H9 (cell line): Measurements from ENCODE around the gene PTRHD1. TPM values are rescaled to one million over a fixed set of nuclear protein-coding genes. Genes with fewer than 3 reads are reported as not detected.

Experiments
- DNase-seq: peaks from one replicate; pipeline ENCODE4 v3.0.0-alpha.2; 2017
- H2AFZ ChIP-seq: one replicate; pipeline ENCODE4 v1.6.1; 2013; ENCODE audit warnings: mild to moderate bottlenecking, low read length, control low read depth, moderate library complexity
- H2AK5ac ChIP-seq: 2 replicates; pipeline ENCODE4 v1.6.1; 2013; ENCODE audit warnings: low read length, control low read depth, mixed read lengths; ENCODE audit not compliant: insufficient read length
- H2BK120ac ChIP-seq: one replicate; pipeline ENCODE4 v1.6.1; 2013; ENCODE audit warnings: low read depth, mild to moderate bottlenecking, low read length, control low read depth, inconsistent platforms; ENCODE audit not compliant: poor library complexity, severe bottlenecking
- H2BK12ac ChIP-seq: 2 replicates; pipeline ENCODE4 v1.6.1; 2013; ENCODE audit warnings: low read length, control low read depth, mixed read lengths, low read depth; ENCODE audit not compliant: insufficient read length
- H2BK15ac ChIP-seq: 2 replicates; pipeline ENCODE4 v1.6.1; 2013; ENCODE audit warnings: low read depth, low read length, control low read depth
- H2BK20ac ChIP-seq: one replicate; pipeline ENCODE4 v1.6.1; 2013; ENCODE audit warnings: low read depth, mild to moderate bottlenecking, low read length, control low read depth, inconsistent platforms; ENCODE audit not compliant: poor library complexity, severe bottlenecking
- H2BK5ac ChIP-seq: 2 replicates; pipeline ENCODE4 v1.6.1; 2013; ENCODE audit warnings: low read length, control low read depth, mixed read lengths; ENCODE audit not compliant: insufficient read length
- H3K14ac ChIP-seq: 2 replicates; pipeline ENCODE4 v1.6.1; 2013; ENCODE audit warnings: low read length, control low read depth; ENCODE audit not compliant: insufficient read depth
- H3K18ac ChIP-seq: 2 replicates; pipeline ENCODE4 v1.6.1; 2013; ENCODE audit warnings: low read depth, mild to moderate bottlenecking, mixed read lengths, low read length, control low read depth; ENCODE audit not compliant: insufficient read length
- H3K23ac ChIP-seq: 2 replicates; pipeline ENCODE4 v1.6.1; 2013; ENCODE audit warnings: low read length, control low read depth, mixed read lengths, low read depth; ENCODE audit not compliant: insufficient read length
- H3K23me2 ChIP-seq: 2 replicates; pipeline ENCODE4 v1.6.1; 2013; ENCODE audit warnings: low read depth, mild to moderate bottlenecking, mixed read lengths, low read length, control low read depth; ENCODE audit not compliant: insufficient read length, poor library complexity, severe bottlenecking
- H3K27ac ChIP-seq: 2 replicates; pipeline ENCODE4 v1.5.1; 2013; ENCODE audit warnings: low read length, control low read depth, mixed read lengths, low read depth; ENCODE audit not compliant: insufficient read length
- H3K27me3 ChIP-seq: 2 replicates; pipeline ENCODE4 v1.6.1; 2013; ENCODE audit warnings: low read length, control low read depth, inconsistent platforms; ENCODE audit not compliant: insufficient read depth
- H3K4ac ChIP-seq: 2 replicates; pipeline ENCODE4 v1.6.1; 2013; ENCODE audit warnings: low read depth, mild to moderate bottlenecking, control low read depth, inconsistent platforms, low read length, moderate library complexity
- H3K4me1 ChIP-seq: 2 replicates; pipeline ENCODE4 v1.6.1; 2013; ENCODE audit warnings: low read length, control low read depth, inconsistent platforms; ENCODE audit not compliant: insufficient read depth
- H3K4me2 ChIP-seq: 2 replicates; pipeline ENCODE4 v1.6.1; 2013; ENCODE audit warnings: low read length, control low read depth, mixed read lengths; ENCODE audit not compliant: insufficient read length, insufficient read depth
- H3K56ac ChIP-seq: 2 replicates; pipeline ENCODE4 v1.6.1; 2013; ENCODE audit warnings: low read depth, mild to moderate bottlenecking, mixed read lengths, low read length, control low read depth; ENCODE audit not compliant: insufficient read length
- H3K79me1 ChIP-seq: 2 replicates; pipeline ENCODE4 v1.6.1; 2013; ENCODE audit warnings: low read depth, mild to moderate bottlenecking, moderate library complexity, low read length, control low read depth, inconsistent platforms; ENCODE audit not compliant: insufficient read depth, poor library complexity, severe bottlenecking
- H3K79me2 ChIP-seq: 2 replicates; pipeline ENCODE4 v1.6.1; 2013; ENCODE audit warnings: low read length, control low read depth, inconsistent platforms; ENCODE audit not compliant: insufficient read depth
- H3K9ac ChIP-seq: 2 replicates; pipeline ENCODE4 v1.6.1; 2013; ENCODE audit warnings: low read length, control low read depth, mixed read lengths; ENCODE audit not compliant: insufficient read length; ENCODE audit errors: extremely low read depth
- H3K9me3 ChIP-seq: one replicate; pipeline ENCODE4 v1.6.1; 2013; ENCODE audit warnings: low read depth, low read length, inconsistent platforms; ENCODE audit not compliant: control insufficient read depth
- H3T11ph ChIP-seq: one replicate; pipeline ENCODE4 v1.6.1; 2013; ENCODE audit warnings: mild to moderate bottlenecking, low read length, control low read depth, inconsistent platforms
- H4K20me1 ChIP-seq: one replicate; pipeline ENCODE4 v1.6.1; 2013; ENCODE audit not compliant: control insufficient read depth, insufficient read length, insufficient read depth
- H4K5ac ChIP-seq: 2 replicates; pipeline ENCODE4 v1.6.1; 2013; ENCODE audit warnings: low read depth, mild to moderate bottlenecking, mixed read lengths, low read length, control low read depth; ENCODE audit not compliant: insufficient read length
- H4K8ac ChIP-seq: replicated peaks from 2 replicates; pipeline ENCODE4 v1.6.1; 2013; ENCODE audit warnings: low read length, control low read depth, mixed read lengths, low read depth; ENCODE audit not compliant: insufficient read length
- H4K91ac ChIP-seq: 2 replicates; pipeline ENCODE4 v1.6.1; 2013; ENCODE audit warnings: low read depth, mild to moderate bottlenecking, moderate library complexity, mixed read lengths, low read length, control low read depth; ENCODE audit not compliant: insufficient read length
- H3K27ac Mint-ChIP-seq, 3 experiments: 2 replicates in 2 of 3; 3 replicates in 1 of 3; pipeline ENCODE4 v1.8.0; 2020 to 2021; ENCODE audit warnings: mixed read lengths in 3 of 3, mild to moderate bottlenecking in 1 of 3, moderate library complexity in 1 of 3
- H3K27me3 Mint-ChIP-seq: 2 replicates; pipeline ENCODE4 v1.8.0; 2021; ENCODE audit warnings: low read depth, mild to moderate bottlenecking, moderate library complexity, mixed read lengths
- H3K36me3 Mint-ChIP-seq, 3 experiments: 2 replicates in 2 of 3; 3 replicates in 1 of 3; pipeline ENCODE4 v1.8.0; 2020 to 2021; ENCODE audit warnings: low read depth in 3 of 3, mixed read lengths in 3 of 3; ENCODE audit not compliant: insufficient read depth in 1 of 3
- H3K4me1 Mint-ChIP-seq, 2 experiments: 2 replicates each; pipeline ENCODE4 v1.8.0; 2020; ENCODE audit warnings: mixed read lengths in 2 of 2
- H3K4me3 Mint-ChIP-seq, 2 experiments: 2 replicates in 1 of 2; 3 replicates in 1 of 2; pipeline ENCODE4 v1.8.0; 2020 to 2021; ENCODE audit warnings: mild to moderate bottlenecking in 2 of 2, mixed read lengths in 2 of 2, moderate library complexity in 1 of 2
- H3K9me3 Mint-ChIP-seq, 2 experiments: 2 replicates in 1 of 2; 3 replicates in 1 of 2; pipeline ENCODE4 v1.8.0; 2020; ENCODE audit warnings: mild to moderate bottlenecking in 2 of 2, mixed read lengths in 2 of 2, moderate library complexity in 1 of 2
- WGBS: extraction: QIAGEN DNeasy Blood & Tissue Kit; methylation state at CpG from one replicate; pipeline ENCODE4 v1.1.7; 2013; ENCODE audit warnings: missing lambda C conversion rate, low lambda C conversion rate, mixed read lengths; ENCODE audit not compliant: insufficient read length; ENCODE audit errors: extremely low coverage; 5-methylcytosine and 5-hydroxymethylcytosine counted together
- total RNA-seq: library from RNA; stranded (reverse); gene quantifications from 2 replicates; pipeline ENCODE4 v1.2.1, GENCODE V29; 2021
- TF ChIP-seq, protein P1 (sequence below): fragments of 200-600 bp; sonication (generic); conservative IDR thresholded peaks from 3 replicates; pipeline ENCODE4 v1.8.0; 2021; ENCODE audit warnings: antibody characterized with exemption, mild to moderate bottlenecking

PTRHD1 gene
- total RNA-seq, 1 experiment from 2014 or later = 43.7 TPM

- no peaks in the 10 kb centered on the region for H3K27me3 Mint-ChIP-seq
- no peak overlapping the region for H2AFZ ChIP-seq
- peaks cover 0 to 3% of the 10 kb centered on the region in 2 experiments; a peak in 2 of 5 replicates for H3K9me3 Mint-ChIP-seq
- H3K4ac ChIP-seq = no peak overlapping the region
- peak overlapping the region; percentile 86 for H3K18ac ChIP-seq
- no CpG with 5 or more reads among the region's 14 CpGs for WGBS
- no peak overlapping the region for H4K8ac ChIP-seq
- H2AK5ac ChIP-seq = peak overlapping the region; percentile 28
- peaks cover 37 to 39% of the 10 kb centered on the region in 2 experiments for H3K4me1 Mint-ChIP-seq
- H3K56ac ChIP-seq = no peak overlapping the region
- peak overlapping the region; percentile 98 for H3K14ac ChIP-seq
- peaks cover 36% of the 10 kb centered on the region; the same call in 1 of the 2 replicates for H3K79me2 ChIP-seq
- no peak overlapping the region for H3T11ph ChIP-seq
- H3K4me1 ChIP-seq = no peaks in the 10 kb centered on the region
- H3K23ac ChIP-seq = no peak overlapping the region
- no peak overlapping the region for H2BK15ac ChIP-seq
- H4K91ac ChIP-seq = no peak overlapping the region
- TF ChIP-seq, protein P1, sequence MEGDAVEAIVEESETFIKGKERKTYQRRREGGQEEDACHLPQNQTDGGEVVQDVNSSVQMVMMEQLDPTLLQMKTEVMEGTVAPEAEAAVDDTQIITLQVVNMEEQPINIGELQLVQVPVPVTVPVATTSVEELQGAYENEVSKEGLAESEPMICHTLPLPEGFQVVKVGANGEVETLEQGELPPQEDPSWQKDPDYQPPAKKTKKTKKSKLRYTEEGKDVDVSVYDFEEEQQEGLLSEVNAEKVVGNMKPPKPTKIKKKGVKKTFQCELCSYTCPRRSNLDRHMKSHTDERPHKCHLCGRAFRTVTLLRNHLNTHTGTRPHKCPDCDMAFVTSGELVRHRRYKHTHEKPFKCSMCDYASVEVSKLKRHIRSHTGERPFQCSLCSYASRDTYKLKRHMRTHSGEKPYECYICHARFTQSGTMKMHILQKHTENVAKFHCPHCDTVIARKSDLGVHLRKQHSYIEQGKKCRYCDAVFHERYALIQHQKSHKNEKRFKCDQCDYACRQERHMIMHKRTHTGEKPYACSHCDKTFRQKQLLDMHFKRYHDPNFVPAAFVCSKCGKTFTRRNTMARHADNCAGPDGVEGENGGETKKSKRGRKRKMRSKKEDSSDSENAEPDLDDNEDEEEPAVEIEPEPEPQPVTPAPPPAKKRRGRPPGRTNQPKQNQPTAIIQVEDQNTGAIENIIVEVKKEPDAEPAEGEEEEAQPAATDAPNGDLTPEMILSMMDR = no peak
- H2BK5ac ChIP-seq = peak overlapping the region; percentile 76
- no peak overlapping the region for H2BK120ac ChIP-seq
- H3K9me3 ChIP-seq = no peaks in the 10 kb centered on the region
- H3K36me3 Mint-ChIP-seq = peaks cover 36 to 50% (median 49%) of the 10 kb centered on the region in 3 experiments
- peak overlapping the region; percentile 58 for H3K27ac ChIP-seq
- peak overlapping the region; percentile 98 for H3K9ac ChIP-seq
- peak overlapping the region; percentile 96 to 97 for H3K4me3 Mint-ChIP-seq
- no peak overlapping the region for H2BK20ac ChIP-seq
- H3K4me2 ChIP-seq = peak overlapping the region; percentile 99
- H4K20me1 ChIP-seq = no peaks in the 10 kb centered on the region
- peak; percentile 46 for DNase-seq
- peaks cover 13% of the 10 kb centered on the region for H3K23me2 ChIP-seq
- no peak overlapping the region for H2BK12ac ChIP-seq
- peak overlapping the region; percentile 99 to 100 (median 100) for H3K27ac Mint-ChIP-seq
- no peaks in the 10 kb centered on the region for H3K79me1 ChIP-seq
- H3K27me3 ChIP-seq = no peaks in the 10 kb centered on the region
- peak overlapping the region; percentile 89 for H4K5ac ChIP-seq
These were observed 707 bp upstream of the PTRHD1 start for GRCh38 chr2:24793761-24794435.
